NCI-H446 (cell line): Measurements from ENCODE around the gene ADAMTSL3.
"Not testable (repeated sequence)": the region's sequence is repeated elsewhere in the genome, so short reads cannot be mapped to it uniquely, and the experiment has no call there.

Experiments used
- DNase-seq, 2 experiments: peaks; one replicate each; lab custom pipeline; 2025; lab: John Stamatoyannopoulos, UW

The ADAMTSL3 gene

GRCh38 chr15:83927704-83928391 lies 273.9 kb downstream of the ADAMTSL3 start:
- no peak for DNase-seq

DNA sequence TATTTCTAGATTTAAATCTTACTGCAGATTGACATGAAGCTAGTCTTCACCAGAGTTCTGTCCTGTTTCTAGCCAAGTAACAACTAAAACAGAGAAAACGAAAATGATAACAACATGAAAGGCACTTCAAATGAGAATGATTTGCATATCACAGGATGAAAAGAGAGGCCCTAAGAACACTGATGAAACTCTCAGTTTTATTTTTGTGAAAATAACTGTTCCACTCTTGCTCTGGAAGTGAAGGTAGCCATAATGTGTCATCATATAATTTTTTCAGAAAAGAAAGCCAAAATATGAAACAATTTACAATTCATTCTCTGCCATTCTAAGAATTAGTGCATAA lies 274.4 kb downstream of the ADAMTSL3 start:
- DNase-seq, result no peak

DNA sequence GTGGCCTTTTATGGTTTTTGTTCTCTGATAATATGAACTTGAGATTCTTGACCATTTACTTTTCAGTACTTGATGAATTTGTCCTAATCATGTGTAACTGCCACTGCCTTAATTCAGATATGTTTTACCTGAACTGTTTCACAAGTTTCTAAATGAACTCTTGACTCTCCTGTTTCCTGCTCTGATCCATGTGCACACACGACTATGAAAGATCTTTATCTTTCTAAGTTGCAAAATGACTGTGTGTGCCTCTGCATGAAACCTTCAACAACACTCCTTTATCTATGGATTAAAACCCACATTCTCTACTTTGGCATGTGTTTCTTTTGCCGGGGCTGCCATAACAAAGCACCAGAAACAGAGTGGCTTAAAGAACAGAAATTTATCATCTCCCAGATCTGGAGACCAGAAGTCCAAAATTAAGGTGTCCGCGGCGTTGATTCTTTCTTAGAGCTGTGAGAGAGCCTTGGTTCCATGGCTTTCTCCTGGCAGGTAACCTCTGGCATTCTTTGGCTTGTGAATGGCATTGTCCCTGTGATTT lies 275.0 kb downstream of the ADAMTSL3 start:
- DNase-seq, result no peak

GRCh38 chr15:83929619-83930018 lies 275.7 kb downstream of the ADAMTSL3 start:
- DNase-seq, result no peak

- DNase-seq, result no peak
Observed at GRCh38 chr15:83930392-83931212, 276.7 kb downstream of the ADAMTSL3 start.

- DNase-seq, result no peak
Observed at GRCh38 chr15:83935774-83936173, 281.9 kb downstream of the ADAMTSL3 start.

DNA sequence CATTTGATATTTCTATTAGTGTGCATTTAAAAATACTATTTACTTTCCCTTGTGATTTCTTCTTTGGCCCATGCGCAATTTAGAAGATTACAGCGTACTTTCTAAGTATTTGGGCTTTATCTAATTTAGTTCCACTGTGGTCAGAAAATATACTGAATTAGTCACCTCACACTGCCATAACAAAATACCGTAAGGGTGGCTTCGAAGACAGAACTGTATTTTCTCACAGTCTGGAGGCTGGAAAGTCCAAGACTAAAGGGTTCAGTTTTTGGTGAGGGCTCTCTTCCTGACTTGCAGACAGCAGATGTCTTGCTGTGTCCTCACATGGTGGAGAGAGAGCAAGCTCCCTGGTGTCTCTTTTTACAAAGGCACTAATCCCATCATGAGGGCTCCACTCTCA lies 286.2 kb downstream of the ADAMTSL3 start:
- no peak for DNase-seq

DNA sequence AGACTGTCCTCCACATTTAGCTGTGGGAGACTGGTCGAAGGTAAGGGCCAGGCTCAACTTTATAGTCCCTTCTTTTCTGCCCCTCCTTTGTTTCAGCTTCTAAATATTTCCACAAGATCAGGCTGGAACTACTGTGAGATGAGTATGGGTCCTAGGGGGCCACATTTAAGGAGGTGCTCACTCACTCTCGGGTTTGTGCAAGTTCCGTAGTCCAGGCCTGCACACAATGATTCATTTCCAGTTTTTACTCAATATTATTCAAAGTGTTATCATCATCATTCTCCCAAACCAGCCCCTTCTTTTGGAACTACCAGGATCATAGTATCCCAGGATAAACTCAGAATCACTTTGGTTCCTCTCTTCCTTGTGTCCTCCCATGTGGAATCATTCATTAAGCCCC lies 289.1 kb downstream of the ADAMTSL3 start:
- no peak for DNase-seq

- no peak for DNase-seq
Observed at GRCh38 chr15:83943849-83944404, 290.0 kb downstream of the ADAMTSL3 start.

- no peak for DNase-seq
Observed at GRCh38 chr15:83947156-83947555, 293.2 kb downstream of the ADAMTSL3 start.

DNA sequence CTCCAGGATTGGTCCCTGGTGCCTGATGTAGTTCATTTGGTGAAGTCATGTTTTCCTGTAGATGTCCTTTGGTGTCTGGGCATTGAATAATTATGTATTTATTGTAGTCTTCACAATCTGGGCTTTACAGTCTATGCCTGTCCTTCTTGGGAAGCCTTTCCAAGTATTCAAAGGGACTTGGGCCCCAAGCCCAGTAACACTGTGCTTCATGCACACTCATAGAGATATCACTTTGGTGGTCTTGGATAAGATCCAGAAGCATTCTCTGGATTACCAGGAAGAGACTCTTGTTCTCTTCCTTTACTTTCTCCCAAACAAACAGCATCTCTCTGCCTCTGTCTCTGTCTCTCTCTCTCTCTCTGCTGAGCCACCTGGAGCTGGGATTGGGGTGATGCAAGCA lies 300.6 kb downstream of the ADAMTSL3 start:
- DNase-seq, result no peak

DNA sequence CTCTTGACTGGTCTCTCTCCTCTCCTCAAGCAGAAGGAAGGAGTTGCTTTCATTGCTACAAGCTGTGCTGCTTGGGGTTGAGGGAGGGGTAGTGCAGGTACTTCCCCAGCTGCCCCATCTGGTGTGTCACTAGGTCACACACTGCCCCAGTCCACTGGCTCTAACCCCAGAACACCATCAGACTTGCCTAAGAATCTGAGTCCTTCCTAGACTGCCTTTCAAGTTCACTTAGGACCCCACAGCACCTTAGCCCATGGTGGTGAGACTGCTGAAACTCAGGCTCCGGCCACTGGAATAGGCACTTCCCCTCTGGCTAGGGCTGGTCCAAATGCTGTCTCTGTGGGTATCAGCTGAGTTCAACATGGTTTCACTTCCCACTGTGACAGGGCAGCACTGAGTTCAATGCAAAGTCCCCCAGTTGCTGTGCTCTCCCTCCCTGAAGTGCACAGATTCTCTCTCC lies 301.9 kb downstream of the ADAMTSL3 start:
- DNase-seq, result no peak

GRCh38 chr15:83956887-83957286 lies 303.0 kb downstream of the ADAMTSL3 start:
- no peak for DNase-seq

DNA sequence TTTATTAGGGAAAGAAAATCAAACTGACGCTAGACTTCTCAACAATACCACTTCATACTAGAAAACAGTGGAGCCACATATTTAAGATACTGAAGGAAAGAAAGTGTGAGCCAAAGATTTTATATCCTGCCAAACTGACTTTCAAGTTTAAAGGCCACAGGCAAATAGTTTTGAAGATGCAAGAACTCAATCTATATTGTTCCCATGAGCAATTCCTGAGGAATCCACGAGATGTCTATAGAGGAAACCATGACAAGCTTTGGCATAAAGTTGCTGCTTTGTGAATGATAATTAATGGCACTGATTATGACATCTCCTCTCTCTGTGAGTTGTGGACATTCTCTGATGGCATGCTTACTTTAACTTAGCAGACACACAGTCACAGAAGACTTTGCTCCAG lies 305.6 kb downstream of the ADAMTSL3 start:
- no peak for DNase-seq

GRCh38 chr15:83960192-83960829 lies 306.4 kb downstream of the ADAMTSL3 start:
- DNase-seq, result no peak

DNA sequence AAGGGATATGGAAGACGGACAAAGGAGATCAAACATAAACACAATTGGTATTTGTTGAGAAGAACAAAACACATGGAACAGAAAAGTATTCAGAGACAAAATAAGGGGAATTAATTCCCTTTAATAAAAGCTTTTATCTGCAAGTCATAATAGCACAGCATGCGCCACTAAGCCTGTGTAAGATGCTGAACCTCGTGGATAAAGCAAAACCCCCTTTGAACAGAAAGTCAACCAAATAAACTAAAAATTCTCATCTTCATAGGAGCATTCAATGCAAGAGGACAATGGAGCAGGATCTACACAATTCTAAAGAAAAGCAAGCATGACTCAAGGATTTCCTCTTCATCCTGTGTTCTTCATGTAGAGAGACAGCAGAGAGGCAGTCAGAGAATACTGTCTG lies 307.4 kb downstream of the ADAMTSL3 start:
- DNase-seq, result no peak

DNA sequence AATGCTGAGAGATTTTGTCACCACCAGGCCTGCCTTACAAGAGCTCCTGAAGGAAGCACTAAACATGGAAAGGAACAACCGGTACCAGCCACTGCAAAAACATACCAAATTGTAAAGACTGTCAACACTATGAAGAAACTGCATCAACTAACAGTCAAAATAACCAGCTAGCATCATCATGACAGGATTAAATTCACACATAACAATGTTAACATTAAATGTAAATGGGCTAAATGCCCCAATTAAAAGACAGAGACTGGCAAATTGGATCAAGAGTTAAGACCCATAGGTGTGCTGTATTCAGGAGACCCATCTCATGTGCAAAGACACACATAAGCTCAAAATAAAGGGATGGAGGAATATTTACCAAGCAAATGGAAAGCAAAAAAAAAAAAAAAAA lies 311.0 kb downstream of the ADAMTSL3 start:
- DNase-seq, result not testable (repeated sequence)

GRCh38 chr15:83970295-83970890 lies 316.5 kb downstream of the ADAMTSL3 start:
- no peak for DNase-seq

DNA sequence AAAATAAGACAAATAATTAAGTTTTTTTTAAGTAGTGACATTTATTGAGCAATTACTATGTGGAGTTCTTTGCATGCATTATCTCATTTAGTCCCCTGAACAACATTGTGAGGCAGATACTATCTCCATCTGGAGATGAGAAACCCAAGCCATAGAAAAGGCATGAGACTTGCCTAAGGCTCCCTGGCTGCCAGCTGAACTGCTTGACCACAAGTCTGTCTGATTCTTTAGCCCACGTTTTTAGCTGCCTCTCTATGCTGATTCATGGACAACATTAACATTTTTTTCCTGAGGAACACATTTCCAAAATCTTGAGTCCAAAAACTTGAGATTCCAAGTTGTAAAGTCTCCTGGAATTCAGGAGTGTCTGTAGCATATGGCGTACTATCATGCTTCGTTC lies 318.1 kb downstream of the ADAMTSL3 start:
- no peak for DNase-seq

GRCh38 chr15:83973816-83974215 lies 319.9 kb downstream of the ADAMTSL3 start:
- no peak for DNase-seq

- DNase-seq, result no peak
Observed at GRCh38 chr15:83977992-83978391, 324.1 kb downstream of the ADAMTSL3 start.

DNA sequence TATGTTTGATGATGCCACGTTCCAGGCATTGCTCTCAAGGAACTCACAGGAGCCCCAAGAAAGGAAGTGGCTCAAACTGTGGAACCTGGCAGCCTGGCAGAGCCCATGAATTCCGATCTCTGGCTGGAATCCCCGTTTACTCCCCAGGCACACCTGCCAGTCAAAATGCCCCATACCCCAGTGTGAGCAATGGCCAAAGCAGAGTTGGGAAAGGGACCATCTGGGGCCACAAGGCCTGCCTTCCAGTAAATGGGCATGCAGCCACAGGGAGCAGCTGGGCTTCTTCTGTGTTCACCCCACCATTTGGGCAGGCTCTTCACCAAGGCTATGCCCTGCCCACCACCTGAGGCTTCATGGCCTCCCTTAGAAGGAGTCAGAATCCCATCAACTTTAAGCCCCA lies 324.7 kb downstream of the ADAMTSL3 start:
- DNase-seq, result no peak
